HG02610 (cell line): ENCODE measurements around the gene FOCAD.
"Not testable (repeated sequence)": the region's sequence is repeated elsewhere in the genome, so short reads cannot be mapped to it uniquely, and the experiment has no call there.

Experiments used
- ATAC-seq: cut with Tn5 transposase; IDR thresholded peaks from one replicate; pipeline ENCODE4 v1.9.1; 2021; ENCODE audit warnings: mild to moderate bottlenecking, moderate library complexity; ENCODE audit not compliant: unreplicated experiment

The FOCAD gene

GRCh38 chr9:20684035-20684874, at the start of gene FOCAD:
Gene FOCAD (plus strand): TSS chr9:20684259. CDS start chr9:20715354, 31,095 bp downstream.
- peak; percentile 99 for ATAC-seq

- ATAC-seq, result no peak
Measured at GRCh38 chr9:20634895-20635294, 49.2 kb upstream of the FOCAD start.

GRCh38 chr9:20636888-20637440, 47.1 kb upstream of the FOCAD start:
- ATAC-seq, result no peak

GRCh38 chr9:20640331-20641187, 43.5 kb upstream of the FOCAD start:
- ATAC-seq, result peak; percentile 92

GRCh38 chr9:20642045-20642444, 42.0 kb upstream of the FOCAD start:
- no peak for ATAC-seq

GRCh38 chr9:20643660-20644059, 40.4 kb upstream of the FOCAD start:
- no peak for ATAC-seq

- no peak for ATAC-seq
Measured at GRCh38 chr9:20646656-20647055, 37.4 kb upstream of the FOCAD start.

- ATAC-seq, result no peak
Measured at GRCh38 chr9:20649381-20649780, 34.7 kb upstream of the FOCAD start.

GRCh38 chr9:20650313-20650712, 33.7 kb upstream of the FOCAD start:
- no peak for ATAC-seq

GRCh38 chr9:20650750-20651299, 33.2 kb upstream of the FOCAD start:
- no peak for ATAC-seq

- no peak for ATAC-seq
Measured at GRCh38 chr9:20651939-20652338, 32.1 kb upstream of the FOCAD start.

GRCh38 chr9:20658246-20658667, 25.8 kb upstream of the FOCAD start:
- not testable (repeated sequence) for ATAC-seq

GRCh38 chr9:20658677-20659473, 25.2 kb upstream of the FOCAD start:
- ATAC-seq, result no peak

GRCh38 chr9:20659474-20659967, 24.5 kb upstream of the FOCAD start:
- ATAC-seq, result no peak

GRCh38 chr9:20662156-20662555, 21.9 kb upstream of the FOCAD start:
- no peak for ATAC-seq

- no peak for ATAC-seq
Measured at GRCh38 chr9:20663133-20663532, 20.9 kb upstream of the FOCAD start.

GRCh38 chr9:20664501-20664900, 19.6 kb upstream of the FOCAD start:
- ATAC-seq, result no peak

GRCh38 chr9:20670395-20670794, 13.7 kb upstream of the FOCAD start:
- no peak for ATAC-seq

GRCh38 chr9:20671635-20672034, 12.4 kb upstream of the FOCAD start:
- ATAC-seq, result no peak

- ATAC-seq, result not testable (repeated sequence)
Measured at GRCh38 chr9:20673537-20673936, 10.5 kb upstream of the FOCAD start.
